OCI-LY1 (cell line): ENCODE measurements around the gene MRPL41.

Experiments used
- H2AFZ ChIP-seq: fragments of 200-600 bp; sonication (generic), shearing (Covaris generic); 2 replicates; pipeline ENCODE4 v1.6.0; 2014; ENCODE audit warnings: antibody characterized with exemption, mild to moderate bottlenecking, low read length
- H3F3A ChIP-seq: fragments of 200-600 bp; sonication (generic), shearing (Covaris generic); 2 replicates; pipeline ENCODE4 v1.6.0; 2014; ENCODE audit warnings: mild to moderate bottlenecking, antibody characterized with exemption, low read length, moderate library complexity; ENCODE audit not compliant: insufficient read depth
- H3K27ac ChIP-seq: fragments of 200-600 bp; sonication (generic); 2 replicates; pipeline ENCODE4 v1.5.1; 2014; ENCODE audit warnings: low read length, mixed run types, mild to moderate bottlenecking, low read depth; ENCODE audit not compliant: poor library complexity, severe bottlenecking
- H3K27me3 ChIP-seq: fragments of 200-600 bp; sonication (generic); 2 replicates; pipeline ENCODE4 v1.6.0; 2014; ENCODE audit warnings: antibody characterized with exemption, mild to moderate bottlenecking, low read length, moderate library complexity; ENCODE audit not compliant: insufficient read depth
- H3K36me3 ChIP-seq: fragments of 200-600 bp; sonication (generic); 2 replicates; pipeline ENCODE4 v1.6.1; 2014; ENCODE audit warnings: mild to moderate bottlenecking, antibody characterized with exemption, low read length, moderate library complexity, mixed read lengths; ENCODE audit not compliant: insufficient read depth
- H3K4me1 ChIP-seq: fragments of 200-600 bp; sonication (generic); 2 replicates; pipeline ENCODE4 v1.5.1; 2014; ENCODE audit warnings: mild to moderate bottlenecking, low read length, moderate library complexity; ENCODE audit not compliant: insufficient read depth, severe bottlenecking
- H3K4me2 ChIP-seq: fragments of 200-600 bp; sonication (generic), shearing (Covaris generic); 2 replicates; pipeline ENCODE4 v1.6.1; 2014; ENCODE audit warnings: low read length
- H3K4me3 ChIP-seq: fragments of 200-600 bp; sonication (generic); 2 replicates; pipeline ENCODE4 v1.5.1; 2014; ENCODE audit warnings: low read length, low read depth, mild to moderate bottlenecking, mixed read lengths; ENCODE audit not compliant: poor library complexity, severe bottlenecking
- H3K79me2 ChIP-seq: fragments of 200-600 bp; shearing (Covaris generic); 2 replicates; pipeline ENCODE4 v1.6.1; 2016; ENCODE audit warnings: mixed run types, low read length, mixed read lengths; ENCODE audit not compliant: insufficient read depth
- H3K9ac ChIP-seq: fragments of 200-600 bp; sonication (generic), shearing (Covaris generic); 2 replicates; pipeline ENCODE4 v1.6.1; 2014; ENCODE audit warnings: mild to moderate bottlenecking, low read length, mixed read lengths
- H3K9me2 ChIP-seq: fragments of 200-600 bp; sonication (generic), shearing (Covaris generic); 2 replicates; pipeline ENCODE4 v1.6.1; 2014; ENCODE audit warnings: low read depth, mild to moderate bottlenecking, low read length, mixed read lengths
- H3K9me3 ChIP-seq: fragments of 200-600 bp; shearing (Covaris generic); 2 replicates; pipeline ENCODE4 v1.6.1; 2014; ENCODE audit warnings: low read length, mixed read lengths
- H4K20me1 ChIP-seq: fragments of 200-600 bp; sonication (generic), shearing (Covaris generic); 2 replicates; pipeline ENCODE4 v1.6.0; 2016; ENCODE audit warnings: mild to moderate bottlenecking, low read length; ENCODE audit not compliant: insufficient read depth
- CTCF ChIP-seq: fragments of 200-600 bp; sonication (generic), shearing (Covaris generic); IDR thresholded peaks from 2 replicates; pipeline ENCODE4 v1.5.1; 2017; ENCODE audit warnings: mild to moderate bottlenecking, antibody characterized with exemption, low read length, moderate library complexity, mixed read lengths
- EZH2 ChIP-seq: fragments of 200-600 bp; sonication (generic), shearing (Covaris generic); IDR thresholded peaks from 2 replicates; pipeline ENCODE4 v1.8.0; 2017; ENCODE audit warnings: borderline replicate concordance, mixed run types, mild to moderate bottlenecking, antibody characterized with exemption, low read length, moderate library complexity, mixed read lengths

The MRPL41 gene

GRCh38 chr9:137588891-137589290, 37.2 kb downstream of the MRPL41 start:
- peak overlapping the region; percentile 41 for H3K27ac ChIP-seq

DNA sequence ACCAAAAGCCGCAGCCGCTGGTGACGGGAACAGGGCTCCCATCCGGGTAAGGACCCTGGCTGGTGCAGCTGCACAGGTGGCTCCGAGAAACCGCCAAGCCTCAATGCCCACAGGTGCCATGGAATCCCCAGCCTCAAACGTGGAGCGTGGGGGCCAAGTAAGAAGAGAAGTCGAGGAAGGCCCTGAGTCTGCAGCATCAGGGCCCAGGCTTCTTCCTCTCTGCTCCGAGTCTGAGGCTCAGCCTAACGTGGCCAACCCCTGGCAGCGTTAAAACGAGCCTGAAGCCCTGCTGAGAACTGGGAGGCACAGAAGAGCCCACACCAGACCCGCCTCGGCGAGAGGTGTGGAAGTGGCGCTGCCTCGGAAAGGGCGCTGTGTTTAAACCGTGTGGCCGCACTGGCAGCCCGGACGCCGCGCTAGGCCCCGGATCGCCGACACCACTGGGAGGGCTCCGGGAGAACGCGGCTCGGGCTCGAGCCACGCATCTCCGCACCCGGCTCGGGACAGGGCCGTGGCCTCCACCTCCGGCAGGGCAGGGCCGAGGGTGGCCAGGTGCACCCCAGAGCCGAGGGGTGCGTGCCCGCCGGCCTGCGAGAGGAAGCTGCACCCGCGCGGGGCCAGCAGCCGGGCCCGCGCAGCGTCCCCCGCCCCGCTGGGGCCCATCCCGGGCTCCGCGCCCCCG, 37.9 kb downstream of the MRPL41 start:
- no peak overlapping the region for H2AFZ ChIP-seq
- peak overlapping the region; percentile 94 for H3K4me2 ChIP-seq
- peaks cover 44% of the 10 kb centered on the region for H3K36me3 ChIP-seq
- H3K4me1 ChIP-seq = peaks cover 24% of the 10 kb centered on the region
- H3K79me2 ChIP-seq = no peaks in the 10 kb centered on the region; the same call in 1 of the 2 replicates
- no peaks in the 10 kb centered on the region for H3K9me3 ChIP-seq
- H3F3A ChIP-seq = no peaks in the 10 kb centered on the region
- H3K9ac ChIP-seq = peak overlapping the region; percentile 85
- peak overlapping the region; percentile 88 for H3K4me3 ChIP-seq
- TF ChIP-seq CTCF = no peak
- no peak for TF ChIP-seq EZH2
- no peaks in the 10 kb centered on the region for H4K20me1 ChIP-seq
- H3K9me2 ChIP-seq = no peaks in the 10 kb centered on the region
- no peaks in the 10 kb centered on the region; the same call in 1 of the 2 replicates for H3K27me3 ChIP-seq
- H3K27ac ChIP-seq = peak overlapping the region; percentile 41

More at GRCh38 chr9:137588891-137589290, 37.2 kb downstream of the MRPL41 start:
- Histone ChIP-seq H3K9me3 (no peaks in the 10 kb centered on the region), H3K79me2 (no peaks in the 10 kb centered on the region; the same call in 1 of the 2 replicates), H2AFZ (no peak overlapping the region), H3K27me3 (no peaks in the 10 kb centered on the region; the same call in 1 of the 2 replicates), H3F3A (no peaks in the 10 kb centered on the region), H3K9ac (peak overlapping the region; percentile 85), H3K4me3 (peak overlapping the region; percentile 88), H4K20me1 (no peaks in the 10 kb centered on the region), H3K36me3 (peaks cover 51% of the 10 kb centered on the region), H3K4me1 (peaks cover 24% of the 10 kb centered on the region), H3K9me2 (no peaks in the 10 kb centered on the region), H3K4me2 (peak overlapping the region; percentile 94)
- TF ChIP-seq EZH2 = no peak
- TF ChIP-seq CTCF = no peak

DNA sequence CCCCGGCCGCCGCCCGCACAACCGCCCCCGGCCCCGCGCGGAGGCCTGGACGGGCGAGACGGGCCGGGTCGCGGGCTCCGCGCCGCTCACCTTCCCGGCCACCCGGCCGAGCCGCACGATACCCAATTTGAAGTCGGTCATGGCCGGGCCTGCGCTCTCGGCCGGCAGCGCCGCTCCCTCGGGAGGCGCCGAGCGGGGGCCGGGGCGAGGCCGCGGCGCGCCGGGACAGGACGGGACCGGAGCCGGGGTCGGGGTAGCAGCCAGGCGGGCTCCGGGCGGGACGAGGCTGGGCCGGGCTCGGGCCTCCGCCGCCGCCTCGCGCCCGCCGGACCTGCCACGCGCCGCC, 38.4 kb downstream of the MRPL41 start:
- Histone ChIP-seq H4K20me1 (no peaks in the 10 kb centered on the region), H3K79me2 (no peaks in the 10 kb centered on the region; the same call in 1 of the 2 replicates), H3F3A (no peaks in the 10 kb centered on the region), H3K4me2 (no peak overlapping the region), H3K9me3 (no peaks in the 10 kb centered on the region), H3K27ac (no peak overlapping the region), H3K9ac (peak overlapping the region; percentile 85; the same call in 1 of the 2 replicates), H2AFZ (no peak overlapping the region), H3K36me3 (peaks cover 39% of the 10 kb centered on the region), H3K4me3 (peak overlapping the region; percentile 88), H3K27me3 (no peaks in the 10 kb centered on the region; the same call in 1 of the 2 replicates), H3K4me1 (peaks cover 24% of the 10 kb centered on the region), H3K9me2 (no peaks in the 10 kb centered on the region)
- TF ChIP-seq CTCF (no peak), EZH2 (no peak)
